ENCODE data around the gene ZNF496.

Gene ZNF496

GRCh38 chr1:247291161-247291560 lies 40.5 kb downstream of the ZNF496 start:
- TF ChIP-seq TAF1 (IDR thresholded peaks at IDR 0.05; ENCODE audit: borderline replicate concordance, insufficient read depth, low read length), result no peak
- TF ChIP-seq REST (IDR thresholded peaks at IDR 0.05; ENCODE audit: insufficient read depth in 1 of 2, low read depth in 2 of 2, low read length in 2 of 2), result no peak
- TF ChIP-seq SIN3A (IDR thresholded peaks at IDR 0.05; ENCODE audit: borderline replicate concordance, insufficient read depth, low read length), result no peak
- no peak for TF ChIP-seq FOXP2 (optimal IDR thresholded peaks at IDR 0.05; ENCODE audit: borderline replicate concordance, extremely low read depth, extremely low read length, insufficient read depth)
- no peak for TF ChIP-seq POLR2AphosphoS5 (IDR thresholded peaks at IDR 0.05; ENCODE audit: low read depth, low read length)

- TF ChIP-seq TAF1 (IDR thresholded peaks at IDR 0.05; ENCODE audit: borderline replicate concordance, insufficient read depth, low read length), result no peak
- no peak for TF ChIP-seq SIN3A (IDR thresholded peaks at IDR 0.05; ENCODE audit: borderline replicate concordance, insufficient read depth, low read length)
- TF ChIP-seq FOXP2 (optimal IDR thresholded peaks at IDR 0.05; ENCODE audit: borderline replicate concordance, extremely low read depth, extremely low read length, insufficient read depth), result no peak
- TF ChIP-seq REST (IDR thresholded peaks at IDR 0.05; ENCODE audit: insufficient read depth in 1 of 2, low read depth in 2 of 2, low read length in 2 of 2), result no peak
- TF ChIP-seq POLR2AphosphoS5 (IDR thresholded peaks at IDR 0.05; ENCODE audit: low read depth, low read length), result no peak
Observed at GRCh38 chr1:247290576-247290975, 41.1 kb downstream of the ZNF496 start.

GRCh38 chr1:247288341-247288740 lies 43.3 kb downstream of the ZNF496 start:
- no peak for TF ChIP-seq FOXP2 (optimal IDR thresholded peaks at IDR 0.05; ENCODE audit: borderline replicate concordance, extremely low read depth, extremely low read length, insufficient read depth)
- no peak for TF ChIP-seq TAF1 (IDR thresholded peaks at IDR 0.05; ENCODE audit: borderline replicate concordance, insufficient read depth, low read length)
- no peak for TF ChIP-seq REST (IDR thresholded peaks at IDR 0.05; ENCODE audit: insufficient read depth in 1 of 2, low read depth in 2 of 2, low read length in 2 of 2)
- no peak for TF ChIP-seq POLR2AphosphoS5 (IDR thresholded peaks at IDR 0.05; ENCODE audit: low read depth, low read length)
- no peak for TF ChIP-seq SIN3A (IDR thresholded peaks at IDR 0.05; ENCODE audit: borderline replicate concordance, insufficient read depth, low read length)

GRCh38 chr1:247287460-247287859 lies 44.2 kb downstream of the ZNF496 start:
- TF ChIP-seq TAF1 (IDR thresholded peaks at IDR 0.05; ENCODE audit: borderline replicate concordance, insufficient read depth, low read length) (no peak), REST (IDR thresholded peaks at IDR 0.05; ENCODE audit: insufficient read depth in 1 of 2, low read depth in 2 of 2, low read length in 2 of 2) (no peak), SIN3A (IDR thresholded peaks at IDR 0.05; ENCODE audit: borderline replicate concordance, insufficient read depth, low read length) (no peak), FOXP2 (optimal IDR thresholded peaks at IDR 0.05; ENCODE audit: borderline replicate concordance, extremely low read depth, extremely low read length, insufficient read depth) (no peak), POLR2AphosphoS5 (IDR thresholded peaks at IDR 0.05; ENCODE audit: low read depth, low read length) (no peak)

GRCh38 chr1:247286134-247286670 lies 45.5 kb downstream of the ZNF496 start:
- no peak for TF ChIP-seq TAF1 (IDR thresholded peaks at IDR 0.05; ENCODE audit: borderline replicate concordance, insufficient read depth, low read length)
- TF ChIP-seq FOXP2 (optimal IDR thresholded peaks at IDR 0.05; ENCODE audit: borderline replicate concordance, extremely low read depth, extremely low read length, insufficient read depth), result no peak
- TF ChIP-seq SIN3A (IDR thresholded peaks at IDR 0.05; ENCODE audit: borderline replicate concordance, insufficient read depth, low read length), result no peak
- no peak for TF ChIP-seq REST (IDR thresholded peaks at IDR 0.05; ENCODE audit: insufficient read depth in 1 of 2, low read depth in 2 of 2, low read length in 2 of 2)
- no peak for TF ChIP-seq POLR2AphosphoS5 (IDR thresholded peaks at IDR 0.05; ENCODE audit: low read depth, low read length)
